Adrenal gland (tissue), 12 donors: ENCODE measurements around the gene SMCR8. TPM values are rescaled to one million over a fixed set of nuclear protein-coding genes. Genes with fewer than 3 reads are reported as not detected.

Experiments used
- DNase-seq, 7 donors: peaks; one replicate each; pipeline ENCODE4 v3.0.0-alpha.2; 2019 to 2020
- H3K27ac ChIP-seq, 5 donors: fragments of 200-600 bp; sonication (generic) in 4 of 5; 1 replicate in 3 of 5; 2 replicates in 2 of 5; pipeline versions ENCODE4 v1.5.1 to v1.8.0; 2016 to 2020; ENCODE audit warnings: mild to moderate bottlenecking in 1 of 5
- H3K27me3 ChIP-seq: fragments of 200-600 bp; 2 replicates; pipeline ENCODE4 v1.8.0; 2021
- H3K36me3 ChIP-seq, 2 donors: fragments of 200-600 bp; replicated peaks in 1 of 2; 1 replicate in 1 of 2; 2 replicates in 1 of 2; pipeline versions ENCODE4 v1.5.1 to v1.8.0; 2018 to 2022
- H3K4me1 ChIP-seq, 2 donors: fragments of 200-600 bp; replicated peaks in 1 of 2; 1 replicate in 1 of 2; 2 replicates in 1 of 2; pipeline versions ENCODE4 v1.5.1 to v1.8.0; 2018 to 2021
- H3K4me3 ChIP-seq, 4 donors: fragments of 200-600 bp; sonication (generic) in 3 of 4; one replicate each; pipeline ENCODE4 v1.5.1; 2016 to 2018
- H3K9me3 ChIP-seq, 3 donors: fragments of 200-600 bp; sonication (generic) in 1 of 3; replicated peaks in 1 of 3; 1 replicate in 2 of 3; 2 replicates in 1 of 3; pipeline versions ENCODE4 v1.5.1 to v1.8.0; 2016 to 2021
- CTCF ChIP-seq, 6 experiments: fragments of 450-650 bp in 4 of 6; fragments of 200-600 bp in 2 of 6; sonication (generic) in 1 of 6; IDR thresholded peaks; 1 replicate in 5 of 6; 2 replicates in 1 of 6; pipeline versions ENCODE4 v1.5.1 to v1.8.0; 2016 to 2021; ENCODE audit warnings: antibody characterized with exemption in 6 of 6, mild to moderate bottlenecking in 2 of 6, moderate library complexity in 1 of 6
- POLR2A ChIP-seq, 2 donors: fragments of 450-650 bp; IDR thresholded peaks; one replicate each; pipeline ENCODE4 v1.6.1; 2017; ENCODE audit warnings: antibody characterized with exemption in 2 of 2, mild to moderate bottlenecking in 2 of 2, moderate library complexity in 1 of 2
- WGBS, 4 donors: extraction: QIAGEN DNeasy Blood & Tissue Kit in 2 of 4; methylation state at CpG; one replicate each; pipeline versions ENCODE4 v1.1.5 to v1.1.7; 2013 to 2017; 5-methylcytosine and 5-hydroxymethylcytosine counted together
- intact Hi-C, 2 donors: fragments of 100-400 bp; cut with DNase I; formaldehyde crosslinking; loops; one replicate each; pipeline versions ENCODE4 v1.14.1 to v1.15.0; 2022 to 2023
- polyA plus RNA-seq, 3 donors: library from polyadenylated mRNA; stranded (reverse); fragments of 200-250 nt in 2 of 3; fragments of 350-450 nt in 1 of 3; fragmentation: Illumina TruSeq in 1 of 3; extraction: RNeasy Lipid Tissue Mini Kit (QIAGEN cat#74804) in 1 of 3; gene quantifications; one replicate each; pipeline ENCODE4 v1.2.3, GENCODE V29; 2013 to 2014
- total RNA-seq, 9 donors: library from RNA; depleted of rRNA in 4 of 9; stranded (reverse); fragments of >200 nt in 4 of 9; fragments of 120-200 nt in 1 of 9; fragmentation: NEBNext Ultra II Directional in 1 of 9; extraction: Animal tissue kit (Norgen Biotek cat#: 25700) in 1 of 9; gene quantifications; one replicate each; pipeline versions ENCODE4 v1.1.0 to v1.2.4, GENCODE V29; 2013 to 2023
- donor health status: healthy with polysubstance abuse.
- donor health status: Bipolar disorder and iron deficiency.
- donor health status: DM: yes; HTN: yes; CAD: no.
- donor health status: DM: no; HTN: no; CAD: no.
- donor health status: DM: no; HTN: no; CAD: no.
- donor health status: DM: yes; HTN: yes; CAD: no.

SMCR8 gene
- total and polyA plus RNA-seq, 12 donors, result 1.7 to 21.4 (median 16.9) TPM

- Histone ChIP-seq H3K4me1 (peaks cover 7 to 58% of the 10 kb centered on the region in 2 donors), H3K27me3 (no peaks in the 10 kb centered on the region), H3K9me3 (no peaks in the 10 kb centered on the region), H3K36me3 (peaks cover 0 to 48% of the 10 kb centered on the region in 2 donors), H3K4me3 (no peak overlapping the region), H3K27ac (no peak overlapping the region)
- peak in 6 of 7 donors; percentile 45 to 78 (median 65) for DNase-seq
- TF ChIP-seq POLR2A (IDR thresholded peaks at IDR 0.05) (no peak), CTCF (IDR thresholded peaks at IDR 0.05) (peak; percentile 12 to 52 (median 41))
- 47 to 67% (median 51%) methylated on average over 9 to 13 of the region's 13 CpGs for WGBS, 4 donors
- intact Hi-C loops, result no loop called here
These were observed 4.6 kb downstream of the SMCR8 start for GRCh38 chr17:18319604-18320256.

GRCh38 chr17:18320301-18320700 is 5.2 kb downstream of the SMCR8 start:
- Histone ChIP-seq H3K4me1 (peaks cover 7 to 64% of the 10 kb centered on the region in 2 donors), H3K27me3 (no peaks in the 10 kb centered on the region), H3K9me3 (no peaks in the 10 kb centered on the region), H3K36me3 (peaks cover 0 to 53% of the 10 kb centered on the region in 2 donors), H3K4me3 (no peak overlapping the region), H3K27ac (no peak overlapping the region)
- DNase-seq, result no peak
- intact Hi-C loops, result no loop called here
- WGBS, 4 donors, result 74 to 88% (median 82%) methylated on average over 5 to 7 of the region's 7 CpGs
- TF ChIP-seq POLR2A (IDR thresholded peaks at IDR 0.05), result no peak
- no peak for TF ChIP-seq CTCF (IDR thresholded peaks at IDR 0.05)

GRCh38 chr17:18321309-18321708 is 6.2 kb downstream of the SMCR8 start:
- H3K36me3 ChIP-seq, result peaks cover 0 to 61% of the 10 kb centered on the region in 2 donors
- no peaks in the 10 kb centered on the region for H3K27me3 ChIP-seq
- intact Hi-C loops, result no loop called here
- DNase-seq, result no peak
- H3K9me3 ChIP-seq, result no peaks in the 10 kb centered on the region
- TF ChIP-seq POLR2A (IDR thresholded peaks at IDR 0.05) (no peak), CTCF (IDR thresholded peaks at IDR 0.05) (no peak)
- H3K27ac ChIP-seq, result no peak overlapping the region
- no peak overlapping the region for H3K4me3 ChIP-seq
- WGBS, 4 donors, result 77 to 98% (median 86%) methylated on average over 5 of the region's 5 CpGs
- H3K4me1 ChIP-seq, result peaks cover 0 to 57% of the 10 kb centered on the region in 2 donors

- H3K4me1 ChIP-seq, result peaks cover 0 to 45% of the 10 kb centered on the region in 2 donors
These were observed 7.4 kb downstream of the SMCR8 start for GRCh38 chr17:18322522-18322921.

More at GRCh38 chr17:18322522-18322921, 7.4 kb downstream of the SMCR8 start:
- Histone ChIP-seq H3K27me3 (no peaks in the 10 kb centered on the region), H3K4me3 (no peak overlapping the region), H3K36me3 (peaks cover 0 to 64% of the 10 kb centered on the region in 2 donors), H3K9me3 (no peaks in the 10 kb centered on the region), H3K27ac (peak overlapping the region in 1 of 5 donors; percentile 13)
- TF ChIP-seq CTCF (IDR thresholded peaks at IDR 0.05) (no peak), POLR2A (IDR thresholded peaks at IDR 0.05) (no peak)
- intact Hi-C loops, result no loop called here
- DNase-seq, result no peak
- WGBS, 4 donors, result 70 to 91% (median 78%) methylated on average over 6 to 12 of the region's 12 CpGs
